ENCODE results near the gene OGFOD3.
"Not testable (repeated sequence)": the region's sequence is repeated elsewhere in the genome, so short reads cannot be mapped to it uniquely, and the experiment has no call there.

Gene OGFOD3

DNA sequence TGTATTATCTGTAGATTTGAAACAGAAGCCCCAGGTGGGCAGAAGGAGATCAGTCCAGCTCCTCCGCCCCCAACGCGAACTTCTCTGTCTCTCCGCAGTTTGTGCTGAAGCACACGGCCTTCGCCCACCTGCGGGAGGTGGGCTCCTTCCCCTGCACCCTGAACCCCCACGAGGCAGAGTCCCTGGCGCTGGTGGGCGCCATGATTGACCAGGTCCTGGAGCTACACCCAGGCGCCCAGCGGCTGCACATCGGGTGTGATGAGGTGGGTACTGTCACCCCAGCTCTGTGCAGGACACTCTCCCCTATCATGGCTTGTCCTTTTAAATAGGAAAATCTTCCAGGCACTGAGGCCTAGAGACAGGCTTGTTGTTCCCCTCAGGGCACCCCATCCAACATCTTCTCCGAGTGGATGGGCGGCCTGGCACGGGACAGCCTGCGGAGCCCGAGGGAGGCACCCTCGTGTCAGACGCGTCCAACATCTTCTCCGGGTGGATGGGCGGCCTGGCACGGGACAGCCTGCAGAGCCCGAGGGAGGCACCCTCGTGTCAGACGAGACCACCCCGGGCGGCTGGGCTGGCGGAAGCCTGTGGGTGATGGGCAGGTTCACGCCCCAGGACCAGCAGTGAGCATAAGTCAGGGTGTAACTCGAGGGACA is 15.3 kb upstream of the OGFOD3 start:
- no peak for DNase-seq (ENCODE audit: low spot score)

DNA sequence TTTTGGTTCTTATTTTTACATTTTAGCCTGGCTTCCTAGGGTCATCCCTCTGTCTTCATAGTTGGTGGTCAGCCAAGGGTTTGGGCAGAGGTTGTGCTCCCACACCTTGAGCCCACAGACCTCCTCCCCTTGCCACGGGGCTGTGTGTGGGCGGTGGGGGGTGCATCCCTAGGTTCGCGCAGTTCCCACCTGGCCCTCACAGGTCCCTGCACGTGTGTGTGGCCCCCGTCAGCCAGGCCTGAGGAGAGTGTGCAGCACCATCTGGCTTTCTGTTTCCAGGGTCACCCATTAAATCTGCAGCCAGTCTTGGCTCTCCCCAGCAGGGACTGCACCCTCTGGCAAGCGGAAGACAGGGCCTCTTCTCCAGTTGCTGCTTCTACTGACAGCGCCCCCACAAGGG is 13.6 kb upstream of the OGFOD3 start:
- DNase-seq (ENCODE audit: low spot score): no peak

DNA sequence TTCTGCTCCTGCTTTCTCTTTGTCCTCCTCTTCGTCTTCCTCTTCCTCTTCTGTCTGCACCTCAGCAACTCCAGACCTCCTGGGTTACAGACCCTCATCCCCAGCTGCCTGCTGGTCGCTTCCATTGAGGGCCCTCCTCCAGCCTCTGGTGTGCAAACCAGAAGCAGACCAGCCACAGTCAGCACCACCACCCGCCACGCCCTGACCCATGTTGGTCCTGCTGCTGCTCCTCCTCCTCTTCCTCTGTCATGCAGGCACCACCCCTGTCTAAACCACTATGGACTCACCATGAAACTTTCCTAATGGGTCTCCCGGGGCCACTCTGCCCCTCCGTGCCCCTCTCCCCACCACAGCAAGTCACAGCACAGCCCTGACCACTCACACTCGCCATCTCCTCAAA is 11.4 kb upstream of the OGFOD3 start:
- no peak for DNase-seq (ENCODE audit: low spot score)

DNA sequence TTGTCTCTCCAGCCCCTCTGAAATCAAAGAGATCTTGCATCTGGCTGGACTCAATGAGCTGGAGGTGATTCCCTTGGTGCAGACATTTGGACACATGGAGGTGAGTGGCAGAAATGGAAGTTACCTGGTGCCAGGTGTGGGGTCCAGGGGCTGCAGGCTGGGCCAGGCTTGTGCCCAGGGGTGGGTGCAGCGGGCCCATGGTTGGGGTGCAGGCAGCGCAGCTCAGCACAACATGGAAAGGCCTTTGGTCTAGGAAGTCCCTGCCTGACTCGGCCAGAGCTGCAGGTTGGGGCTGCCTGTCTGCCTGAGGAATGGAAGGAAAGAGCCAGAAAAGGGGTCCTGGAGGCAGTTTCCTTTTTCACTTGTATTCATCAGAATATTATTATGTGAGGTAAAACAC is 10.2 kb upstream of the OGFOD3 start:
- DNase-seq (ENCODE audit: low spot score): no peak

DNA sequence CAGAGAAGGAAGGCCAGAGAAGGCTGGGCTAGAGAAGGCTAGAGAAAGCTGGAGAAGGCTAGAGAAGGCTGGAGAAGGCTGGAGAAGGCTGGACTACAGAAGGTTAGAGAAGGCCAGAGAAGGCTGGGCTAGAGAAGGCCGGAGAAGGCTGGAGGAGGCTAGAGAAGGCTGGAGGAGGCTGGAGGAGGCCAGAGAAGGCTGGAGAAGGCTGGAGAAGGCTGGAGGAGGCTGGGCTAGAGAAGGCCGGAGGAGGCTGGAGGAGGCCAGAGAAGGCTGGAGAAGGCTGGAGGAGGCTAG is 6.4 kb upstream of the OGFOD3 start:
- no peak for DNase-seq (ENCODE audit: low spot score)

DNA sequence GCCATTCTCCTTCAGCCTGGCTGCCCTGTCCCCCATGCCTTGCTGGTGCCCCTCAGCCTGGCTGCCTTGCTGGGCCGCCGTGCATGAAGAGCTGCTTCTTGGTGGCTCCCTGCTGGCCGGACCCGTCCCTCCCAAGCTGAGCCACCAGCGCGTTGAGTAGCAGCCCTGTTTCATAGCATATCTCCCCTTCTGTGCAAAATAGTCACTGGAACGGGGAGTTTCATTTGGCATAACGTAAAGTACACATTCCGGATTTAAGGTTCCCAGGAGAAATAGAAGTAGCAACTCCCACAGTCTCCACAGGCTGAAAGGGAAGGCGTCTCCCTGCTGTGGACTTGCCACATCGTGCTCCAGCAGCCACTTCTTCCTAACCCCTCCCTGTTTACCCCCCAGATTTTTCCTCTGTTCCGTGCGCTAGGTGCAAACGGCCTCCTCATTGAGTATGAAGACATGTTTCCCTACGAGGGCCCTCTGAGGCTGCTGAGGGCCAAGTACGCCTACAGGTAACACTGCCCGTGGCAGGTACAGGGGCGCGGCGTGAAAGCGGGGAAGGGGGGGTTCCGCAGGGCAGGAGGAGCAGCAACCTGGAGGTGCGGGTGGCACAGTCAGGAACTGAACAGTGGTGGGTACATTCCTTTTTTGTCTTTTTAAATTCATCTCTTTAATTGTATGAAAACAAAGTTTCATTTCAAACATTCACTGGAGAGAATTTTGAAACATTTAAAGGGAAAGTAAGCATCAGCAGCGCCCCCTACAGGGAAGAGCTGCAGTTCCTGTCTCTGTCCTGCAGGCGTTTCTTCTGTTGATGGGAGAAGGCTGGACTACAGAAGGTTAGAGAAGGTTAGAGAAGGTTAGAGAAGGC is 5.8 kb upstream of the OGFOD3 start:
- DNase-seq (ENCODE audit: low spot score): no peak

DNA sequence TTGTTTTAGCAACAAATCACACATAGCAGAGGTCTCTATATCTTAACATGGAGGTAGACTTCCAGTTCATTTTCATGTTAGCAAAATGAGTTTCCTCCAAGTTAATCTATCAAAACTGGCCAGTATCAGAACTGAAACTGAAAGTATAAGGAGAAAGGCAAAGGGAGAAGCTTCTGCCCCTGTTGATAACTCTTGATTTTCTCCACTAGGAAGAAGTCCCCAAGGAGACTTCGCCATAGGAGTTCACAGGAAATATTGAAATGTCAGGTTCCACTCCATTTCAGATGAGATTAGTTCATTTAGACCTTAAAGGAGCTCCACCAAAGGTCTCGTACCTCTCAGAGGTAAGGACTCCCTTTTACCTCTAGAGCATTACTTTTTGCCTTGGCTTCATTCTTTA is 1.2 kb upstream of the OGFOD3 start:
- no peak for DNase-seq (ENCODE audit: low spot score)

DNA sequence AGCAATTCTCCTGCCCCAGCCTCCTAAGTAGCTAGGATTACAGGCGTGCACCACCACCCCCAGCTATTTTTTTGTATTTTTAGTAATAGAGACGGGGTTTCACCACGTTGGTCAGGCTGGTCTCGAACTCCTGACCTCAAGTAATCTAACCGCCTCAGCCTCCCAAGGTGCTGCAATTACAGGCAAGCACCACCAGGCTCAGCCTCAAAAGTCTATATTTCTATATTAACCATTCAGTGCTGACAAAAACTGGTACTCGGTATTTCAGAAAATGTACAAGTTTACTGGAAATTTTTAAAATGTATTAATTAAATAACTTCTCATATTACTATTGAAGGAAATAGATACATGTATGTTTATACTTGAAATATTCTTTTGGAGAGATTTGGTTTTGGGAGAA is 1.6 kb downstream of the OGFOD3 start:
- DNase-seq (ENCODE audit: low spot score): no peak

DNA sequence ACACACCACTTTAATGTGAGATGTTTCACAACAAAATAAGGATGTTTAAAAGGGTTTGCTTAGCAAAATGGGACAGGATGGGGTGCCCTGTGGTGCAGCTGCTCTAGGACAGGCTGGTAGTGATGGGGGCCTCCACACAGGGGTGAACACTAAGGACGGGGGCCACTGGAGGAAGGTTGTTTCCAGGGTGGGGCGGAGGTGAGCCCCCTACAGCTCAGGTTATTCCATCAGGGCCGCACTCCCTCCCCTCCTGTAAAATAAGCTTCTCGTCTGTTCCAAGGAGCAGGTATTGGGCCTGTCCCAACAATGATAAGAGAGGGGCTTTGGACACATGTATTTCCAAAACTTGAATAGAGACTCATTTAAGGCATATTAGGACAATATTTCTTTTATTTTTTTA is 2.1 kb downstream of the OGFOD3 start:
- no peak for DNase-seq (ENCODE audit: low spot score)

DNA sequence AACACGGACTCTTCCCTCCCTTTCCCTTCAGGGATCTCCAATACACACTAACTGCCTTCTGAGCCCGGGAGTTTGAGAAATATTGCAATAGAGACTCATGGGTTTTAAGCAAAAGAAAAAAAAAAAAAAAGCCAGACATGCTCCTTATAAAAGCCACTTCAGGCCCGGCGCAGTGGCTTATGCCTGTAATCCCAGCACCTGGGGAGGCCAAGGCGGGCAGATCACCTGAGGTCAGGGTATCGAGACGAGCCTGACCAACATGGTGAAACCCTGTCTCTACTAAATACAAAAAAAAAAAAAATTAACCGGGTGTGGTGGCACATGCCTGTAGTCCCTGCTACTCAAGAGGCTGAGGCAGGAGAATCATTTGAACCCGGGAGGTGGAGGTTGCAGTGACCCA is 2.6 kb downstream of the OGFOD3 start:
- no peak for DNase-seq (ENCODE audit: low spot score)

DNA sequence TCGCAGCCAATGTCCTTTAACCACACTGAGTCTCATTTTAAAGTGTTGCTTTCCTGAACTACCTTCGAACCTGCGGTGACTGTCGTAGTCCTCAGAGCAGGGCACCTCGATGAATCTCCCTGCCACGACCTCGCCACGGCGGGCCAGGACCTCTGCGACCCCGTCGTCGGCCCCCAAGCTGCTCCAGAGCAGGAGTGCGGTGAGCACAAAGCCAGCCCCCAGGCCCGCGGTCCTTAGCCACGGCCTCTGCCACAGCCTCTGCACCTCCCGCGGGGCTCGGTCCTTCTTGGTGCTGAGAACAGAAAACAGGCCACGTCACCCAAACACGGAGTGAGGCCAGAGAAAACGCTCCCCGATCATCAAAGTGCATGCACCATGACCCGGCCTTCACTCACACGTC is 3.0 kb downstream of the OGFOD3 start:
- DNase-seq (ENCODE audit: low spot score): no peak

DNA sequence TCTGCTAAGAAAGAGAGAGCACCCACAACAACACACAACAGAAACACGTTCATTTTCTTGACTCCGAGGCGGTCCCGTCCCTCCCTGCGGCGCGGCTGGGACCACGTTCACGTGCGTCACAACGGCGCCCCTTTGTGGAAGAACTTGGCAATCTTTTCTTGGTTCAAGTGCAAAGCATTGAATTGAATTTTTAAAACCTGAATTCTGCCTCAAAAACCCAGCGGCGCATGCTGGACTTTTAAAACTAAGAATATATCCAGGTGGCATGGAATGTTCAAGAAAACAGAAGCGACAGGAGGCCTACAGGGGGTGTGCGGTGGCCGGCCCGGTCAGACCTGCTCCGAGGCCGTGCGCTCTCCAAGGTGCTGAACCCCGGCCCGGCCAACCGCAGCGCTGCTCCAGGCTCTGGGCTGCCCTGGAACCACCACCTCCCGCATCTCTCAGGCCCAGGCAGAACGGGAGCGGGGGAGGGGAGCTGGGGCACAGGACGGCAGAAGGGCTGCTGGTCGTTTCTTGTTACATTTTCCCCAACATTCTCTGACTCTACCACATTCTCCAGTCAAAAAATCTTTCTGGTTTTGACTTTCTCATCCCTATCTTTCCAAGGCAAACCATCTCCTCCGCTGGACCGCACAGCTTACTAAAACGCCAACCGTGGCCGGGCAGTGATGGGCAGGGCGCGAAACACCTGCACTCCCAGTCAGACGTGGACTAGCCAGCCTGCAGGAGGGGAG is 3.7 kb downstream of the OGFOD3 start:
- DNase-seq (ENCODE audit: low spot score): peak; percentile 58

DNA sequence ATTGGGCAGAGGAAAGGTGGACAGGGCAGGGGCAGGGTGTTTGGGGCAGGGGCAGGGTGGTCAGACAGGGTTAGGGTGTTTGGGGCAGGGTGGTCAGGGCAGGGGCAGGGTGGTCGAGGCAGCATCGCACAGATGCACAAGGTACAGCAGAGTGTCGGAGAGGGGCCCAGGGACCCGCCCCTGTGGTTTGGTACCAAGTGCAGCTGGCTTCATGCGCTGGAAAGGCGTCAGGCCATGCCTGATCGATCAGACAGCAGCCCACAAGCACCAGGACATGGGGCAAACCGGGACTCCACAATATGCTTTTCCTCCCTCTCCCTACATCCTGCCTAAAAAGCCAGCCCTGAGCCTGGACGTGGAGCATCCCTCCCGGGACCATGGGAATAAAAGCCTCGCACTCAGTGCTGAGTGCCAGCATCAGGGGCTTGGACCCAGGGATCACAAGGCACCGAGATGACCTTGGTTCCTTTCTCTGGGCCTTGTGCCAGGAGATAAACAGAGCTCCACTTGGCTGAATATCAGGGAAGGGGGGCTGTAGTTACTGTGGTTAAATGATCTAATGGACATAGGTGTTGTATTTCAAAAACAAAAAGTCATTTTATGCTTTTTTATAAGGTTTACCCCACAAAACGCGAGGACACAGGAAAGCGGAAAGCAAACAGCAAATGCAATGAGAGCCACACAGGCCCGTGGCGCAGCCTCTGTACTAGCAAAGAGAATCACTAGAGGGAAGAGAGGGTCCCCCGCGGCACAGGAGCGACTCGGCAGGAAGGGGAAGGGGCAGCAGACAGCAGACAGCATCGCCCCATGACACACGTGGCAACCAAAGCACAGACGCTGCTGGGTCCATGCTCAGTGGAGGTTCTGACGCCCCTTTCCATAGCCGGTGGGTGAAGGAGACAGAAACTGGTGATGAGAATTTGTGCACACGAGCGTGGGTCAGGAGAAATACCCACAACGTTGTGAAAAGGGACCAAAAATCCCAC is 5.6 kb downstream of the OGFOD3 start:
- no peak for DNase-seq (ENCODE audit: low spot score)

DNA sequence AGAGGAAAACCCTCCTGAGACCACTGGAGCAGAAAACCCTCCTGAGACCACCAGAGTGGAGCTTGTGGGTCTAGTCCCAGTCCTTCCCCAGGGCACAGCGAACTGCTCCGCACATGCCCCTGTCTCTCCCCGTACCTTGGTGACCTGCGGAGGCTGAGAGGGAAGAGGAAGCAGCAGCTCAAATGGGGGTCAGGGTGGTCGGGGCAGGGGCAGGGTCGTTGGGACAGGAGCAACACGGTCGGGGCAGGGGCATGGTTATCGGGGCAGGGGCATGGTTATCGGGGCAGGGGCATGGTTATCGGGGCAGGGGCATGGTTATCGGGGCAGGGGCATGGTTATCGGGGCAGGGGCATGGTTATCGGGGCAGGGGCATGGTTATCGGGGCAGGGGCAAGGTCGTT is 6.3 kb downstream of the OGFOD3 start:
- not testable (repeated sequence) for DNase-seq (ENCODE audit: low spot score)

DNA sequence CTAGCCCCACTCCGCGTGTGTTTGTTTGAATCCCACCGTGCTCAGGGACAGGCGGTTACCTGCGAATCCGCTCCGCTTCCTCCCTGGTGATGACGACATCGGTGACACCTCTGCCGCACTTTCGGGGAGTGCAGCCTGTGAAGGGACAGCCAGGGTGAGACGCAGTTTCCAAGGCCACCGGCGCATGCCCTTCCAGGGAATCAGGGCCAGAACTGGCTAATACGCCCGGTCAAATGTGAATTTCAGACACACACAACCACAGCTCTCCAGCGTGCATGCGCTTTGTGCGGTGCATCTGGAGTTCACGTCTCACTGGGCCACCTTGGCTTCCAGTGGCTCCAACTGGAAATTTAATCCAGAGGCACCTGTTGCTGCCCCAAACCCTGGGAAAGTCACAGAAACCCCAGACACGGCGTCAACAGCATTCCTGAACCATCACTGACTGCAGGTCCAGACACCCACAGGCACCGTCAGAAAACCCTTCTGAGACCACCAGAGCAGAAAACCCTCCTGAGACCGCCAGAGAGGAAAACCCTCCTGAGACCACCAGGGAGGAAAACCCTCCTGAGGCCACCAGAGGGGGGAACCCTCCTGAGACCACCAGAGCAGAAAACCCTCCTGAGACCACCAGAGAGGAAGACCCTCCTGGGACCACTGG is 6.9 kb downstream of the OGFOD3 start:
- DNase-seq (ENCODE audit: low spot score): no peak

DNA sequence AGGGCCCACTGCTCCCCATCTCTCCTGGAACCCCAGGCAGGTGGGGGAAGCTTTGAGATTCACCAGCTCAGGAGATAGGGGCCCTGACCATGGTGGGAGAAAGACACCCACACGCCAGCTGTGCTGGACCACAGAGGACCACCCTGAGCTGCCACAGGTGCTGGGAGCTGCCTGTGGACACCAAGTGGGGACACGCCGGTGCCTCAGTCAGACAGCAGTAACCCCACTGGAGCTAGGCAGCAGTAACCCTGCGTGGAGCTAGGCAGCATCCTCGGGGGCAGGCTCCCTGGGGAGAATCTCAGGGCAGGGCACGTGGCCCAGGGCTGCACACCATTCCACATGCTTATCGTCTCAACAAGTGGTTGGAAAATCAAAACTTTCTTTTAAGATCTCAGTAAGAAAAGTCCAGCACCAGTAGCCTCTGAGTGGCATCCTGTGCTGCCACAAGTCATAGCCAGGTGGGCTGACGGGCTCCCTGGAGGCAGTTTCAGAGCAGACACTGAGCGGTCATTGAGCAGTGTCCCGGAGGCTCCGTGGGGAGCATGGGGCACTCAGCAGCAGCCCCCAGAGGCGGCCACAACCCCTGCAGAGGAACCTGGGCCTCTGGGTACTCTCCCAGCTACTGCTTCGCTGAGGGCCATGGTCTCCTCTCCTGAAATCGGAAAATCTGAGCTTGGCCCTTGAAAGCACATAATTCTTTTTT is 8.2 kb downstream of the OGFOD3 start:
- no peak for DNase-seq (ENCODE audit: low spot score)

DNA sequence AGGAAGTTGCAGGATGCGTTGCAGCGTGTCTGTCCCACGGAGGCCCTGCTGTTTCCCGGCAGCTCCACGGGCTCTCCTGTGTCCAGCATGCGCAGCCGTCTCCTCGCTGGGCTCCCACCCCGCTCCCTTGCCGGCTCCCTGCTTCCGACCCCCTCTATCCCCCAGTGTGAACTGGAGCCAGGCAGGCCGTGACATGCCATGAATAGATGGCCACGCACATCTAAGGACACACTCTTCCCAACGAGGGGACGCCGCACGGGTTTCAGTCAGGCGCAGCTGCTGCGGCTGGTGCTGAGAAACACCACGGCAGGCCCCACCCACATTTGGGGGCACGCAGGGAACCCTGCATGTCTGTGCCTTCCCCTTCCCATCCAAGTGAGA is 9.5 kb downstream of the OGFOD3 start:
- DNase-seq (ENCODE audit: low spot score): no peak

DNA sequence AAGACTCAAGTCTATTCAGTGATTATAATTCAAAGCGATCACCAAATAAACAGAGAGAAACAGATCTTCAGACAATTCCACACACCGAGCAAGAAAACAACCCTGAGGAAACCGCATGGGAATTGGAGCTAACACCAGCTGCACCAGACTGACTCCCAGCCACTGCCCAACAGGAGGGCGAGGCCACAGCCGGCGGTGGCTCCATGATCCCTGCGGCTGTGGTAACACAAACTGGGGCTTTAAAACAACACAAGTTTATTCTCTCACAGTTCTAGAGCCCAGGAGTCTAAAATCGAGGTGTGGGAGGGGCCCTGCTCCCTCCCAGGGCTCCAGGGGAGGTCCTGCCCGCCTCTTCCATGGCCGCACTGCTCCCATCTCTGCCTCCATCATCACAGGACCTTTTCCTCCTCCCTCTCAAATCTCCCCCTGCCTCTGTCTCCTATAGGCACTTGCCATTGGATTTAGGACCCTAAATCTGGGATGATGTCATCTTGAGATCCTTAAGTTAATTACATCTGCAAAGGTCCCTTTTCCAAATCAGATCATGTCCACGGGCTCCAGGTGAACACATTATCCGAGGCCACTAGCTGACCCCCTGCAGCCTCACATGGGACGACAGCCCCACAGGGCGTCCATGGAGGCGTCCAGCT is 10.0 kb downstream of the OGFOD3 start:
- DNase-seq (ENCODE audit: low spot score): no peak

DNA sequence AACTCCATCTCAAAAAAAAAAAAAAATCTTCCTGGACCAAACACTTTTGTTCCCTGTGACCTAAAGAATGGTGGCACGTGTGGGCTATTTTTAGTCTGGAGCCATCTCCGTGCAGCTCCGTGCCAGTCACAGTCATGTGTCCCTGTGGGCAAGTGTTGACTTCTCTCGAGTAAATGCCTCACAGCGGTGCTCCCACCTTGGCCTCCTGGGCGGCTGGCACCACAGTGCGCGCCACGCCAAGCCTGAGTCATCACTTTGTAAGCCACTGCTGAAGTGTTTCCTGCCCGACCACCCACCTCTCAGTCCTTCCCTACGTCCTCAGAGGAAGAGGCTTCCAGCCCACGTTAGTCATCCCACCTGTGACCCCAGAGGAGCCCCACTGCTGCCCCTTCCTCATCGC is 11.1 kb downstream of the OGFOD3 start:
- DNase-seq (ENCODE audit: low spot score): no peak

DNA sequence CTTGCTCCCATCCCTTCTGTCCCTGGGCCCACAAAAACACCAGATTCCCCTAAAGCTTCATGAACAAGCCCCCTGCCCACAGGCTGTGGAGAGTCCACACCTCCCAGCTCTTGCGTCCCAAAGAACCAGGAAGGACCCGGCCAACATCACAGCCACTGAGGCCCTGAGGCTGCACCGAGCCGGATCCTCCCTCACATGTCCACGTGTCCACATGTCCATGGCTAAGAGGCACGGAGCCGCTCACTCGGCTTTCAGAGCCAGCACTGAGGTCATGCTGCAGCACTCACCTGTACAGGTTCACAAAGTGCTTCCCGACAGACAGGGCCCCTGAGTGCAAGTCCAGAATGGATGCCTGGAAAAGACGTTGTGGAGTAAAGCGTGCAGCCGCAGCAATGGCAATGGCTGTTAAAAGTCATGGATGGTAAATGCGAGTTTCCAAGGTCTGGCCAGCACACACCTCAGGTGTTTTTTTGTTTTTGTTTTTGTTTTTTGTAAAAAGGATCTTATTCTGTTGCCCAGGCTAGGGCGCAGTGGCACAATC is 12.2 kb downstream of the OGFOD3 start:
- no peak for DNase-seq (ENCODE audit: low spot score)

Measured in globus pallidus (tissue), 1 donor.